ENCODE data around the gene ISM1. TPM values are rescaled to one million over a fixed set of nuclear protein-coding genes. Genes with fewer than 3 reads are reported as not detected.

The ISM1 gene
- total RNA-seq, 1 donor from 2014 or later: 0.98 TPM

DNA sequence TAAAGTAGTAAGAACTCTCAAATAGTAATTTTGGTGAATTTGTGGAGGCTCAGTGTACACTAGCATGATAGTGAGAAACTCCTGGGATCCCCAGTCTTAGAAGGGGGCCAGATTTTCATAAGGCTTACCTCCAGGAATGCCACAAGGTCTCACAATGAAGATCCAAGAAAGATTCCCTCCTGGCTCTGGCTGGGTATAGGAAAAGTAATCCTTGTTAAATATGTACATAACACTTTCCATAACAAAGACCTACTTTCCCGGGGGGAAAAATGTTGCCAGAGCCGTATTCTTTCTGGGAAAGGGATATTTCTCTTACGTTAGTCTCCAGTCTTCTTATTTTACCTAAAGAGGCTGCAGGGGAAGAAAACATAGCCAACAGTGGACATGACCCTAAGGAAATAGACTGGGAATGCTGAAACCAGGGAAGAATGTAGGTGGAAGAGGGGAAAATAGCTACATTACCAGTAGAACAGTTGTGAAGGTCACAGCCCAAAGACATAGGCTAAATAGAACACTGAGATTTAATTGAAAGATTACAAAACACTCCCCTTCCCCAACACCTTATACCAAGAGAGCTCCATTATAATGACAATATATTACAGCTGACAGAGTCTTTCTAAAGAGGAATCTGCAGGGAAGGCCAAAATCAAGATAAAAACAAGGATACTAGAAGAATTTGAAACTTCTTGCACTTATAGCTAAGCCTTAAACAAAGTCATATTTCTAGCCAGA lies 34.9 kb upstream of the ISM1 start:
- H3K36me3 ChIP-seq (ENCODE audit: insufficient read depth, low read length): no peaks in the 10 kb centered on the region
- H3K27ac ChIP-seq (ENCODE audit: low read depth, low read length): no peak overlapping the region
- H3K4me3 ChIP-seq (ENCODE audit: insufficient read depth, low read depth, low read length): no peak overlapping the region
- H3K4me1 ChIP-seq (ENCODE audit: insufficient read depth, low read length): no peaks in the 10 kb centered on the region
- H3K9ac ChIP-seq (ENCODE audit: low read length): no peak overlapping the region
- no peak for FAIRE-seq
- TF ChIP-seq, protein P1, sequence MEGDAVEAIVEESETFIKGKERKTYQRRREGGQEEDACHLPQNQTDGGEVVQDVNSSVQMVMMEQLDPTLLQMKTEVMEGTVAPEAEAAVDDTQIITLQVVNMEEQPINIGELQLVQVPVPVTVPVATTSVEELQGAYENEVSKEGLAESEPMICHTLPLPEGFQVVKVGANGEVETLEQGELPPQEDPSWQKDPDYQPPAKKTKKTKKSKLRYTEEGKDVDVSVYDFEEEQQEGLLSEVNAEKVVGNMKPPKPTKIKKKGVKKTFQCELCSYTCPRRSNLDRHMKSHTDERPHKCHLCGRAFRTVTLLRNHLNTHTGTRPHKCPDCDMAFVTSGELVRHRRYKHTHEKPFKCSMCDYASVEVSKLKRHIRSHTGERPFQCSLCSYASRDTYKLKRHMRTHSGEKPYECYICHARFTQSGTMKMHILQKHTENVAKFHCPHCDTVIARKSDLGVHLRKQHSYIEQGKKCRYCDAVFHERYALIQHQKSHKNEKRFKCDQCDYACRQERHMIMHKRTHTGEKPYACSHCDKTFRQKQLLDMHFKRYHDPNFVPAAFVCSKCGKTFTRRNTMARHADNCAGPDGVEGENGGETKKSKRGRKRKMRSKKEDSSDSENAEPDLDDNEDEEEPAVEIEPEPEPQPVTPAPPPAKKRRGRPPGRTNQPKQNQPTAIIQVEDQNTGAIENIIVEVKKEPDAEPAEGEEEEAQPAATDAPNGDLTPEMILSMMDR (IDR thresholded peaks at IDR 0.05; ENCODE audit: insufficient read depth, low read depth, low read length): no peak
- TF ChIP-seq EZH2 (IDR thresholded peaks at IDR 0.05; ENCODE audit: insufficient read depth, low read length): no peak
- no peak overlapping the region for H2AFZ ChIP-seq (ENCODE audit: low read depth, low read length)
- H3K27ac Mint-ChIP-seq (ENCODE audit: unreplicated experiment): no peak overlapping the region
- no peaks in the 10 kb centered on the region for H3K9me3 ChIP-seq (ENCODE audit: insufficient read depth, low read depth, low read length)
- no peaks in the 10 kb centered on the region for H3K27me3 Mint-ChIP-seq (ENCODE audit: low read depth, unreplicated experiment)
- H3K4me3 Mint-ChIP-seq (ENCODE audit: unreplicated experiment): no peak overlapping the region
- H3K4me2 ChIP-seq (ENCODE audit: low read length): no peak overlapping the region
- peaks cover 2% of the 10 kb centered on the region for H3K36me3 Mint-ChIP-seq (ENCODE audit: low read depth, unreplicated experiment)
- H3K27me3 ChIP-seq (ENCODE audit: insufficient read depth, low read length): no peaks in the 10 kb centered on the region
- no peak for DNase-seq (ENCODE audit: low read depth)
- no peaks in the 10 kb centered on the region for H4K20me1 ChIP-seq (ENCODE audit: insufficient read depth, low read length)
- no peaks in the 10 kb centered on the region for H3K9me3 Mint-ChIP-seq (ENCODE audit: unreplicated experiment)
- peaks cover 2% of the 10 kb centered on the region for H3K4me1 Mint-ChIP-seq (ENCODE audit: low read depth, unreplicated experiment)
- H3K79me2 ChIP-seq (ENCODE audit: insufficient read depth, low read length): no peaks in the 10 kb centered on the region

DNA sequence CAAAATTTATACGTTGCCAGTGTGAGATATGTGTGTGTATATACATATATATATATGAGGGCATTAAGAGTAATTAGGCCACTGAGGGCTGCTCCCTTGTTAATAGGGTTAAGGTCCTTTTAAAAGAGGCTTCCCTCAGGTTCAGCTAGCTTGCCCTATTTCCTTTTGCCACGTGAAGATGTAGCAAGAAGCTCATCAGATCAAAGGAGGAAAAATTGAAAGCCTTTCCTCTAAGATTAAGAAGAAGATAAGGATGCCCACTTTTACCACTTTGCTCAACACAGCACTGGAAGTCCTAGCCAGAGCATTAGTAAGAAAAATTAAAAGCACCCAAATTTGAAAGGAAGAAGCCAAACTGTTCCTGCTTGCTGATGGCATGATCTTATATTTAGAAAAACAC lies 33.2 kb upstream of the ISM1 start:
- Histone ChIP-seq H3K36me3 (ENCODE audit: insufficient read depth, low read length) (no peaks in the 10 kb centered on the region), H3K4me2 (ENCODE audit: low read length) (no peak overlapping the region), H3K4me3 (ENCODE audit: insufficient read depth, low read depth, low read length) (no peak overlapping the region), H3K27me3 (ENCODE audit: insufficient read depth, low read length) (no peaks in the 10 kb centered on the region), H3K79me2 (ENCODE audit: insufficient read depth, low read length) (no peaks in the 10 kb centered on the region), H3K27ac (ENCODE audit: low read depth, low read length) (no peak overlapping the region), H3K4me1 (ENCODE audit: insufficient read depth, low read length) (no peaks in the 10 kb centered on the region), H4K20me1 (ENCODE audit: insufficient read depth, low read length) (no peaks in the 10 kb centered on the region), H3K9me3 (ENCODE audit: insufficient read depth, low read depth, low read length) (no peaks in the 10 kb centered on the region), H2AFZ (ENCODE audit: low read depth, low read length) (no peak overlapping the region), H3K9ac (ENCODE audit: low read length) (no peak overlapping the region)
- Mint-ChIP-seq H3K9me3 (ENCODE audit: unreplicated experiment) (no peaks in the 10 kb centered on the region), H3K4me3 (ENCODE audit: unreplicated experiment) (no peak overlapping the region), H3K4me1 (ENCODE audit: low read depth, unreplicated experiment) (peaks cover 2% of the 10 kb centered on the region), H3K36me3 (ENCODE audit: low read depth, unreplicated experiment) (peaks cover 2% of the 10 kb centered on the region), H3K27me3 (ENCODE audit: low read depth, unreplicated experiment) (no peaks in the 10 kb centered on the region), H3K27ac (ENCODE audit: unreplicated experiment) (no peak overlapping the region)
- TF ChIP-seq, protein P1 (IDR thresholded peaks at IDR 0.05; ENCODE audit: insufficient read depth, low read depth, low read length): no peak
- TF ChIP-seq EZH2 (IDR thresholded peaks at IDR 0.05; ENCODE audit: insufficient read depth, low read length): no peak
- FAIRE-seq: no peak
- no peak for DNase-seq (ENCODE audit: low read depth)

DNA sequence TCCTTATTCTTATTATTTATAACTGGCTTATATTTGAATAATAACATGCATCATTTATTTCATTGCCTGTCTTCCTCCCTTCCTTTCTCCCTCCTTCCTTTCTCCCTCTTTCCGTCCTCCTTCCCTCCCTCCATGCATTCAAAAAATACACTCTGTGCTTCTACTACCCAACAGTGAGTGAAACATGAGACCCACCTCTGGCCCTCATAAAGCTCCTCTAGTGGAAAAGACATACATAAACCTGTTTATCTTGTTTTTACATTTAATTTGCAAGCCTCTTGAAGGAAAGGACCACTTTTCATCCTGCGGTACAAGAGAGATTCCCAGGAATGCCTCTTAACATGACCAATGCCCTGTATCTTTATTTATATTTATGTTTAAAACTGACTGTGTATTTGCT lies 21.8 kb upstream of the ISM1 start:
- Mint-ChIP-seq H3K27me3 (ENCODE audit: low read depth, unreplicated experiment) (no peaks in the 10 kb centered on the region), H3K36me3 (ENCODE audit: low read depth, unreplicated experiment) (no peaks in the 10 kb centered on the region), H3K27ac (ENCODE audit: unreplicated experiment) (no peak overlapping the region), H3K4me1 (ENCODE audit: low read depth, unreplicated experiment) (no peaks in the 10 kb centered on the region), H3K9me3 (ENCODE audit: unreplicated experiment) (peaks cover 2% of the 10 kb centered on the region), H3K4me3 (ENCODE audit: unreplicated experiment) (no peak overlapping the region)
- peaks cover 2% of the 10 kb centered on the region for H3K27me3 ChIP-seq (ENCODE audit: insufficient read depth, low read length)
- no peak overlapping the region for H3K4me2 ChIP-seq (ENCODE audit: low read length)
- no peak overlapping the region for H3K9ac ChIP-seq (ENCODE audit: low read length)
- no peak overlapping the region for H3K4me3 ChIP-seq (ENCODE audit: insufficient read depth, low read depth, low read length)
- no peaks in the 10 kb centered on the region for H3K9me3 ChIP-seq (ENCODE audit: insufficient read depth, low read depth, low read length)
- H3K27ac ChIP-seq (ENCODE audit: low read depth, low read length): no peak overlapping the region
- TF ChIP-seq EZH2 (IDR thresholded peaks at IDR 0.05; ENCODE audit: insufficient read depth, low read length): no peak
- TF ChIP-seq, protein P1 (IDR thresholded peaks at IDR 0.05; ENCODE audit: insufficient read depth, low read depth, low read length): no peak
- no peaks in the 10 kb centered on the region for H3K36me3 ChIP-seq (ENCODE audit: insufficient read depth, low read length)
- DNase-seq (ENCODE audit: low read depth): no peak
- no peak overlapping the region for H2AFZ ChIP-seq (ENCODE audit: low read depth, low read length)
- no peak for FAIRE-seq
- H4K20me1 ChIP-seq (ENCODE audit: insufficient read depth, low read length): no peaks in the 10 kb centered on the region
- no peaks in the 10 kb centered on the region for H3K79me2 ChIP-seq (ENCODE audit: insufficient read depth, low read length)
- no peaks in the 10 kb centered on the region for H3K4me1 ChIP-seq (ENCODE audit: insufficient read depth, low read length)
